Upper lobe of right lung (tissue), 1 donor: ENCODE measurements around the gene ATP13A3. TPM values are rescaled to one million over a fixed set of nuclear protein-coding genes. Genes with fewer than 3 reads are reported as not detected.
"Not testable (repeated sequence)": the region's sequence is repeated elsewhere in the genome, so short reads cannot be mapped to it uniquely, and the experiment has no call there.

ENCODE experiments used
- ATAC-seq: fragments of 200-7000 bp; cut with Tn5 transposase; one replicate; pipeline ENCODE4 v1.9.1; 2020; ENCODE audit warnings: mild to moderate bottlenecking, moderate library complexity
- DNase-seq: peaks from one replicate; pipeline ENCODE4 v3.0.0-alpha.2; 2020
- H3K27ac ChIP-seq: fragments of 200-600 bp; one replicate; pipeline ENCODE4 v1.8.0; 2022
- H3K27me3 ChIP-seq: fragments of 200-600 bp; one replicate; pipeline ENCODE4 v1.8.0; 2022; ENCODE audit warnings: mild to moderate bottlenecking
- H3K36me3 ChIP-seq: fragments of 200-600 bp; one replicate; pipeline ENCODE4 v1.8.0; 2022
- H3K4me1 ChIP-seq: fragments of 200-600 bp; one replicate; pipeline ENCODE4 v1.8.0; 2022
- H3K4me3 ChIP-seq: fragments of 200-600 bp; one replicate; pipeline ENCODE4 v1.8.0; 2022; ENCODE audit warnings: mild to moderate bottlenecking
- H3K9me3 ChIP-seq: fragments of 200-600 bp; one replicate; pipeline ENCODE4 v1.8.0; 2022
- intact Hi-C: fragments of 100-400 bp; cut with DNase I; formaldehyde crosslinking; loops from one replicate; pipeline ENCODE4 v1.11.0; 2022
- total RNA-seq: library from RNA; stranded (reverse); fragmentation: NEBNext Ultra II Directional; extraction: Animal tissue kit (Norgen Biotek cat#: 25700); gene quantifications from one replicate; pipeline ENCODE4 v1.2.1, GENCODE V29; 2021
- TF ChIP-seq, protein P1 (sequence below): fragments of 200-600 bp; IDR thresholded peaks from one replicate; pipeline ENCODE4 v1.8.0; 2022; ENCODE audit warnings: antibody characterized with exemption
- donor health status: DM: no; HTN: yes; CAD: no; lungs with severe emphysema.

ATP13A3 gene
- total RNA-seq, 1 donor from 2014 or later: 101 TPM

DNA sequence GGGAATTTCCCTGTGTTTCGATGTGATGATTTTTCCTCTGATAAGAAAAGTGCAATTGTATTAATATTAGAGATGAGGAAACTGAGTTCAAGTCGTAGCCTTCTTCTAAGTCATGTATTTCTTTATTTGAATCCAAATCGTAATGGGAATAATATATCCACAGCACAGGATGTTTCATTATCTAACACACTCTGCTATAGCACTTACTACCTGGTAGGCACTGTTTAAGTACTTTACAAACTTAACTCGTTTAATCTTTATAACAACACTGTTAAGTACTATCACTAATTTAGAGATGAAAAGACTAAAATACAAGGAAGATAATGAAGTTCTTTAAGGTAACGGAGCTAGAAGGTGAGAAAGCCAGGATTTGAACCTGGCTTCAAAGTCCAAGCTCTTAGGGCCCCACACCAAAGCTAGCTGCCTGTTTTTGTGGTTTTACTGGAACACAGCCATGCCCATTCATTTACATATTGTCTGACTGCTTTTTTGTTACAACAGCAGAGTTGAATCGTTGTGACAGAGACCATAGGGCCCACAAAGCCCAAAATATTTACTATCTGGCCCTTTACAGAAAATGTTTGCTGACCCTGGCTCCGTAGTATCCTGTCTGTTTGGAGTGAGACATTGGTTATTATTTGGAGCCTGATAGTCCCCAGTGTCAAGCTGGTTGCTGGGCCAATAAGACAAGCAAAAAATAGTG, 9.6 kb upstream of the ATP13A3 start:
- H3K36me3 ChIP-seq: no peaks in the 10 kb centered on the region
- no peaks in the 10 kb centered on the region for H3K27me3 ChIP-seq
- ATAC-seq (no peak), DNase-seq (no peak)
- TF ChIP-seq, protein P1, sequence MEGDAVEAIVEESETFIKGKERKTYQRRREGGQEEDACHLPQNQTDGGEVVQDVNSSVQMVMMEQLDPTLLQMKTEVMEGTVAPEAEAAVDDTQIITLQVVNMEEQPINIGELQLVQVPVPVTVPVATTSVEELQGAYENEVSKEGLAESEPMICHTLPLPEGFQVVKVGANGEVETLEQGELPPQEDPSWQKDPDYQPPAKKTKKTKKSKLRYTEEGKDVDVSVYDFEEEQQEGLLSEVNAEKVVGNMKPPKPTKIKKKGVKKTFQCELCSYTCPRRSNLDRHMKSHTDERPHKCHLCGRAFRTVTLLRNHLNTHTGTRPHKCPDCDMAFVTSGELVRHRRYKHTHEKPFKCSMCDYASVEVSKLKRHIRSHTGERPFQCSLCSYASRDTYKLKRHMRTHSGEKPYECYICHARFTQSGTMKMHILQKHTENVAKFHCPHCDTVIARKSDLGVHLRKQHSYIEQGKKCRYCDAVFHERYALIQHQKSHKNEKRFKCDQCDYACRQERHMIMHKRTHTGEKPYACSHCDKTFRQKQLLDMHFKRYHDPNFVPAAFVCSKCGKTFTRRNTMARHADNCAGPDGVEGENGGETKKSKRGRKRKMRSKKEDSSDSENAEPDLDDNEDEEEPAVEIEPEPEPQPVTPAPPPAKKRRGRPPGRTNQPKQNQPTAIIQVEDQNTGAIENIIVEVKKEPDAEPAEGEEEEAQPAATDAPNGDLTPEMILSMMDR: no peak
- peaks cover 13% of the 10 kb centered on the region for H3K4me1 ChIP-seq
- intact Hi-C loops: no loop called here
- no peaks in the 10 kb centered on the region for H3K9me3 ChIP-seq
- no peak overlapping the region for H3K27ac ChIP-seq
- no peak overlapping the region for H3K4me3 ChIP-seq

DNA sequence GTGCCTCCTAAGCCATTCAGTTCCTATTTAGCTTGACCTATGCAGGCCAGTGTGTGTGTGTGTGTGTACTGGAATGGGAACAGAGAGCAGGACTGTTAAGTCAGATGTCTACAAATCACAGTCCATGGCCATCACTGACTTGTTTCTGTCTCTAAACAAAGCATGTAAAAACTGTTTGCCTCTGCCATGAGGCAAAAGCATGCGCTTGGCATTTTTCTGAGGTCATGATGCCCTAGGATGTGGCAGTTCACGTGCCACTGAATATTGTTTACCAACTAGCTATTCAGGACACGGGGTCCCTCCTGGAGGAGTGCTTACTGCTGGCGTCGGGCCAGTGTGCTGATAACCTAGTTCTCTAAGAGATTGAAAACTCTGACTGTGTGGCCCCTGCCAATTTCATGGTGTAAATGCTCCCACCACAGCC, 8.2 kb upstream of the ATP13A3 start:
- ATAC-seq (no peak), DNase-seq (no peak)
- no peaks in the 10 kb centered on the region for H3K27me3 ChIP-seq
- H3K27ac ChIP-seq: no peak overlapping the region
- no peak overlapping the region for H3K4me3 ChIP-seq
- H3K9me3 ChIP-seq: no peaks in the 10 kb centered on the region
- intact Hi-C loops: no loop called here
- H3K36me3 ChIP-seq: no peaks in the 10 kb centered on the region
- peaks cover 13% of the 10 kb centered on the region for H3K4me1 ChIP-seq
- TF ChIP-seq, protein P1: no peak

DNA sequence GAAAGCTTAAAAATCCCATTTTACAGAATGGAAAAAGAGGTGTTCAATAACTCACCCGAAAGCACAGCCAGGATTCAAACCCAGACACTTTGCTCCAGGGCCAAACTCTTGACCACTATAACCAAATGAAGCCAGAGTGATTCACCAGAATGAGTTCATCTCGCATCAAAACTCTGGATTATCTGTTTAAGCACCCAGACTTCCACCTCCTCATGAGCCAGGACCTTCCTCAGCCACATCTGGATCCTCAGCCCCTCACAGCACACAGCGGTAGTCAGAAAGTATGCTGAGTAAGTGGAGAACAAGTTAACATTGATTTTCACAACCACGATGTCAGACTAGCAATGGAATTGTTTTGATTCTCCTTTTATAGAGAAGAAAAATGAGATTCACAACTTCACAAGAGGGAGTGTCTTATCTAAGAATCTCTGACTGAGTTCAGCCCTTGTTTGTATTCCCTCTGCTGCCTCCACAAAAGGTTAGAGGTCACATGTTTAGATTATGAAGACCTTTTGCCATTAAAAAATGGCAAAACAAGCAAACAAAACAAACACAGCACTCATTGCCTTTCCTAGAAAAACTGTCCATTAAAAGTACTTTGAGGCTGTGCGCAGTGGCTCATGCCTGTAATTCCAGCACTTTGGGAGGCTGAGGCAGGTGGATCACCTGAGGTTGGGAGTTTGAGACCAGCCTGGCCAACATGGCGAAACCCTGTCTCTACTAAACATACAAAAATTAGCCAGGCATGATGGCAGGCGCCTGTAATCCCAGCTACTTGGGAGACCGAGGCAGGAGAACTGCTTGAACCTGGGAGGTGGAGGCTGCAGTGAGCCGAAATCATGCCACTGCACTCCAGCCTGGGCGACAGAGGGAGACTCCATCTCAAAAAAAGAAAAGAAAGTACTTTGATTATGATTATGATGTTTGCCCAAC, 7.5 kb upstream of the ATP13A3 start:
- DNase-seq, intact Hi-C loops, H3K4me3 ChIP-seq, H3K27ac ChIP-seq, H3K36me3 ChIP-seq, ATAC-seq, H3K9me3 ChIP-seq, H3K27me3 ChIP-seq: not testable (repeated sequence)
- peaks cover 13% of the 10 kb centered on the region for H3K4me1 ChIP-seq

DNA sequence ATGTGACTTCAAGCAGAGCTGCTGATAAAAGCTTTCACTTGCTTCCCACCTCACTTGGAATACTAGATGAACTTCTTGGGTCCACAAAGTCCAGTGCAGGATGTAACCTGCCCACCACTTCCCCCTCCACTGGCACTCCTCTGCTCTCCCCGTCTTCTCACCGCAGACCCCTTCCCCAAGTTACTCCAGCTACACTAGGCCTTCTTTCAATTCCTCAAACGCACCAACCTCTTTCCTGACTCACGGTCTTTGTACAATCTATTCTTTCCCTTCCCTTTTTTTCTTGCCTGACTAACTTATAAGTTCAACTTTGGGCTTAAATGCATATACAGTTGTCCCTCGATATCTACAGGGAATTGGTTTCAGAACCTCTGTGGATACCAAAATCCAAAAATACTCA, 5.2 kb upstream of the ATP13A3 start:
- Histone ChIP-seq H3K27ac (no peak overlapping the region), H3K4me1 (peaks cover 11% of the 10 kb centered on the region), H3K9me3 (no peaks in the 10 kb centered on the region), H3K36me3 (no peaks in the 10 kb centered on the region), H3K4me3 (no peak overlapping the region), H3K27me3 (no peaks in the 10 kb centered on the region)
- intact Hi-C loops: no loop called here
- DNase-seq (no peak), ATAC-seq (peak; percentile 46)
- TF ChIP-seq, protein P1: no peak

DNA sequence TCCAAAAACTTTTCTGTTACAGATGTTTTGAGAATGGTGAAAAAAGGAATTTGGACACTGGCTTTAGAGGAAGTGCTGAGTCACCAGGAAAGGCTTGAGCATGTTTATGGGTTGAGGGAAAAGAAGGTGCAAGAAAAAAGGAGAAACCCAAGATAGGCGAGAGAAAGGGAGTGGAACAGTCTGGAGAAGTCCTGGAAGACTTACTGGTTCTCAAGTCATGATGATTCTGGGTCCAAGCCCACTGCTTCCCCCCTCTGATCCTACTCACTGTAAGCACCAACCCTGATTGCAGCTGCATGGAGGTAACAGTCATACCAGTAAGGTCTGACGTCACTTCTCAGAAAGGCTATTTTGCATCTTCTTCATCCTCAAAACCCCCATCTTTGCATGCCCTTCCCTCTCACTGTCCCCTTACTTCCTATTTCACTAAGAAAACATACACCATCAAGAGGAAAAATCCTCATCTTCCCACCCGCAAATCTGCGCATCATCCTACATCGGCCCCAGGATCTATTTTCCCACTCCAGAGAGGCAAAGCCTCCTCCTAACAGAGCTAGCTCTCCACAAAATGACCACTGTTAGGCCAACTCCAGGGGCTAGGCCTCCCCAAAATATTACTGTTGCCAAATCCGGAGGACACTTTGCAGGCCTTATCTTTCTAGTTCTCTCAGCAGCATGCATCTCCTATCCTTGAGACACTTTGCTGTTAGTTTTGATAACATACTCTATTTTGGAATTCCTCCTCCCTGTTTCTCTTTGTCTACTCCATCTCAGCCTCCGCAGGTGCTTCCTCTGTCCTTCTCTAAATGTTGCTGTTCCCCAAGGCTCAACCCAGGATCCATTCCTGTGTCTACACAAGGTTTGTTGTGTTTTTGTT, 3.2 kb upstream of the ATP13A3 start:
- Histone ChIP-seq H3K4me3 (no peak overlapping the region), H3K9me3 (no peaks in the 10 kb centered on the region), H3K4me1 (peaks cover 15% of the 10 kb centered on the region), H3K27ac (no peak overlapping the region), H3K27me3 (no peaks in the 10 kb centered on the region), H3K36me3 (no peaks in the 10 kb centered on the region)
- DNase-seq: no peak
- TF ChIP-seq, protein P1: no peak
- intact Hi-C loops: no loop called here
- ATAC-seq: no peak
